Activated effector memory CD4-positive, alpha-beta T cell treated with Interleukin-2 at 50 U/mL for 16 hours (primary cell): Measurements from ENCODE around the gene ALOX15B.
"Not testable (repeated sequence)": the region's sequence is repeated elsewhere in the genome, so short reads cannot be mapped to it uniquely, and the experiment has no call there.

Experiments used
- DNase-seq: peaks from one replicate; pipeline ENCODE4 v3.0.0-alpha.2; 2020

Gene ALOX15B

GRCh38 chr17:8044819-8045810 lies 6.3 kb downstream of the ALOX15B start:
- DNase-seq = no peak

DNA sequence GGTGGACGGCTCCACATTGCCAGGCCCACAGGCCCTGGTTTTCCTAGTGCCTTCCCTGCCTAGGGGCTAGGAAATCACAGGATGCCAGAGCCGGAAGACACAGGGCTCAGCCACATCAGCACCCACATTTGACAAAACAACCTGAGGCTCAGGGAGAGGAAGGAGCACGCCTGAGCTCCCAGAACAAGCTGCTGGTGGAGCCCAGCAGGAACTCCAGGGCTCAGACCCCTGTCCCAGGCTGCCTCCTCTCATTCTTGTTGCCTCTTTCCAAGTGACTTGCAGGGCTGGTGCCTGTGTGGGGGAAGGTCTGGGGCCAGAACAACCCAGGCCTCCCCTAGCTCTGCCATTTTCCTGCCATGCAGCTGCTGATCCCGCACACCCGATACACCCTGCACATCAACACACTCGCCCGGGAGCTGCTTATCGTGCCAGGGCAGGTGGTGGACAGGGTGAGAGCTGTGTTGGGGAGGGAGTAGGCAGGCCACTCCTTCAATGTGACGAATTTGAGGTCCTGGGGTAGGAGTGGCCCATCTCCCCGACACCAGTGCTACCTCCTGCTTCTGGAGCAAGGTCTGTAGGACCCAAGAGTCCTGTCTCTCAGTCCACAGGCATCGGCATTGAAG lies 7.6 kb downstream of the ALOX15B start:
- DNase-seq = no peak

- DNase-seq = no peak
Observed at GRCh38 chr17:8046929-8047768, 8.3 kb downstream of the ALOX15B start.

- no peak for DNase-seq
Observed at GRCh38 chr17:8047769-8048110, 8.9 kb downstream of the ALOX15B start.

DNA sequence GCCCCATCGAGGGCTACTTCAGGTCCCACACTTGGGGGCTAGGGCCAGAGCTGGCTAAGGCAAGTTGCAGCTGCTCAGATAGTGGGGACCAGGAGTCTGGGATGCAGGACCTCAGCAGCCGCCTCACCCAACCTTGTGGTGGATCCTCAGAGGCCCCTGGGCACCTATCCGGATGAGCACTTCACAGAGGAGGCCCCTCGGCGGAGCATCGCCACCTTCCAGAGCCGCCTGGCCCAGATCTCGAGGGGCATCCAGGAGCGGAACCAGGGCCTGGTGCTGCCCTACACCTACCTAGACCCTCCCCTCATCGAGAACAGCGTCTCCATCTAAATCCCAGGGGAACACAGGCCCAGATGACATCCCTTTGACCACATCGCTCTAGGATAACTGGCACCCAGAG lies 9.4 kb downstream of the ALOX15B start:
- no peak for DNase-seq

GRCh38 chr17:8048736-8049135 lies 9.9 kb downstream of the ALOX15B start:
- no peak for DNase-seq

GRCh38 chr17:8051831-8052230 lies 13.0 kb downstream of the ALOX15B start:
- DNase-seq = no peak

GRCh38 chr17:8052256-8053252 lies 13.7 kb downstream of the ALOX15B start:
- no peak for DNase-seq

DNA sequence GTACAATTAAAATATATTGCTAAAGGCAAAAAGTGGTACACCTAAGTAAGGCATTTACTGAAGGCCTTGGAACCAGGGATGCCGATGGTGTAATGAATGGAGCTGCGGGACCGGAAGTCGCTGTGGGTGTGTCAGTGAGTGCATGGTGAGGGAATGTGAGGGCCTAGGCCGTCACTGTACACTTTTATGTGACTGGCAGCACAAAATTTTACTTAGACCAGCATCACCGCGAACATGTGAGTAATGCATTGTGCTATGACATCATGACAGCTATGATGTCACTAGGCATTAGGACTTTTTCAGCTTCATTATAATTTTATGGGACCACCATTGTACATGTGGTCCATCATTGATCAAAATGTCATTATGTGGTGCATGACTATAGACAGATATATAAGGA lies 14.7 kb downstream of the ALOX15B start:
- no peak for DNase-seq

GRCh38 chr17:8055851-8056231 lies 17.0 kb downstream of the ALOX15B start:
- DNase-seq = no peak

DNA sequence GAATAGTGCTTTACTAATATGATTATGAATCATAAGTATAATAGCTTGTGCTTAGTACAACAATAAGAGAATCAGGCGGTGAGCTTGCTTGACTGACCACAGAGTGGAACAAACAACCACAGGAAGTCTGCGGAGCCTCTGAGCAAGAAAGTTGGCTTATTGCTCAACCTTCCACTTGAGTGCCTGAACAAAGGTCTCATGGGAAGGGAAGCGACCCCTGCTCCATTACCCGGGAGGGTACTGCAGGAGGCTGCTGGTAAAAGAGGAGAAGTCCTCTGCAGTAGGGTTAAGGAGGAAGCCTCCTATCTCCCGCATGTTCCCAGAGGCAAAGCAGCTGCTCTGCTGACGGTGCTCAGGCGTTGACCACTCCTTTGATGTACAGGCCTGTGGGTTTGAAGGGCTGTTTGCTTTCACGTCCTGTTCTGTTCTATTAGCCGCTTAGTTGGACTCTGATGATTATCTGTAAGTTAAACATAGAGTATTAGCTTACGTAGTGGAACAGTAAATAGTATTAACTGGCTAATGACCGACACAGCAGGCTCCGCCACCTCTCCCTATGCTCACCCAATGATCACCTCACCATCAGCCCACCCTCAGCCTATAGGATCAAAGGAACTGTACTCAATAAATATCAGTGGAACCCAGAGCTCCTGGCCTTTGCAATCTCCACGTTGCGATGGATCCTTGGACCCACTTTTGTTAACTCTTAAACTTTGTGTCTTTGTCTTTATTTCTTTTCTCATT lies 17.5 kb downstream of the ALOX15B start:
- DNase-seq = no peak

DNA sequence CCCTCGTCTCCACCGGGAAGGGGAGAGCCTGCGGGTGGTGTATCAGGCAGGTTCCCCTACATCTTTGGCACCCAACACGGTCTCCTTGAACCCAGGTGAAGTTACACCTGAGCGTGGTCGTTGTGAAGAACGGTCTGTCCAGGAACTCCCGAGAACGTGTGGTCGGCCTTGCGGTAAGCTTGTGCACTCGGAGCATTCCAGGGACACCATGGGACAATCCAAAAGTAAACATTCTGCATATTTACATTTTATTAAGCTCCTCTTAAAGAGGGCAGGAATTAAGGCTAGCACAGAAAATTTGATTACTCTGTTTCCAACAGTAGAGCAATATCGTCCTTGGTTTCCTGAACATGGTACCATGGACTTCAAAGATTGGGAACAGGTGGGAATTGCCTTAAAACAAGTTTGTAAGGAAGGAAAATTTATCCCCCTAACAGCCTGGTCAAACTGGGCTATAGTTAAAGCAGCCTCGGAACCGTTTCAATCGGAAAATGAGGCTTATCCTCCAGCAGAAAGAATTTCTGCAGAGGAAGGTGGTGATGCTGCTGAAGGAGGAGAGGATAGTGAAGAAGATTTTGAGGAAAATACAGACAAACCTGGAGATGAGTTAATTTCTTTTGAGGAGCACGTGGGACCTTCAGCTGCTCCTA lies 18.2 kb downstream of the ALOX15B start:
- DNase-seq = no peak

GRCh38 chr17:8057691-8058114 lies 18.8 kb downstream of the ALOX15B start:
- DNase-seq = peak; percentile 21

GRCh38 chr17:8059131-8059530 lies 20.3 kb downstream of the ALOX15B start:
- DNase-seq = no peak

GRCh38 chr17:8060274-8060673 lies 21.4 kb downstream of the ALOX15B start:
- DNase-seq = peak; percentile 33

GRCh38 chr17:8061851-8062250 lies 23.0 kb downstream of the ALOX15B start:
- not testable (repeated sequence) for DNase-seq

DNA sequence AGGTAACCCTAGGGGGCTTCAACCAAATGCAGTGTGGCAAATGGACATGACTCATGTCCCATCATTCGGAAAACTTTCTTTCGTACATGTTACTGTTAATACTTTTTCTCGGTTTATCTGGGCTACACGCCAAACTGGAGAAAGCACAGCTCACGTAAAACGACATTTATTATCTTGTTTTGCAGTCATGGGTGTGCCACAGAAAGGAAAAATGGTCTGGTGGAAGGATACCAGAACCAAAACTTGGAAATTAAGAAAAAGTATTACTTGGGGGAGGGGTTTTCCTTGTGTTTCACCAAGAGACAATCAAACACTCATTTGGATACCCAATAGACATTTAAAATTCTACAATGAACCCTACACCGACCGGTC lies 23.6 kb downstream of the ALOX15B start:
- no peak for DNase-seq

GRCh38 chr17:8062807-8063483 lies 24.1 kb downstream of the ALOX15B start:
- no peak for DNase-seq

- no peak for DNase-seq
Observed at GRCh38 chr17:8063761-8064534, 25.1 kb downstream of the ALOX15B start.
